Measurements from ENCODE around the gene UBE2O.

UBE2O gene

DNA sequence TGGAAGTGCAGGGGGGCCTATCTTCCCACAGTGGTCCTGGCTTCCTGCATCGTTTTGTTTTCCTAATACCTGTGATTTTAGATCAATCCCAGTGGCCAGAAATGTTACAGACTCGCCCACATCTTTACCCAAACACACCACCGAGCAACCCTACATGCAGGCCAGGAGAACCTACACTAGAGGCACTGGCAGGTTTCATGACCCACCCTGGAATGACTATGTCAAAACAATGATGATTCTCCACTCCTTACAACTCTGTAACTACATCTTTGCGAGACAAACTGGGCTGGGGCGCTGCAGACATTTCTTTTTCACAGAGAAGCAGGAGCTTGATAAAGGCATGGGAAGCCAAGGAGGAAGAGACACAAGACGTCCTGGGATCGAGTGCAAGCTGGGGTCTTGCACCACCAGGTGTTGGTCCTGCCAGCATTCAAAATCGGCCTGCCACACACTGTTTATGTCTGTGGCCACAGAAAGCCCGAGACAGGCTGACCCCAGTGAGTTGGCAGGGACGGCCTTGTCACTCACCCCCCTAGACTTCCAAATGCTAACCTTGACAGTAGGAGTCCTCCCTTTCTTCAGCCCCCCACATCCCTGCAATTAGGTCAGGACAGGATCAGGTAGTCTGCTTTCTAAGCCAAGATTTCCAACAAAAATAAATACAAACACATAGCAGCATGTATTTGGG, 32.5 kb downstream of the UBE2O start:
- Histone ChIP-seq H3K36me3 (ENCODE audit: control insufficient read depth, low read length) (peaks cover 28% of the 10 kb centered on the region), H4K20me1 (ENCODE audit: control insufficient read depth, insufficient read depth, low read depth, low read length) (no peaks in the 10 kb centered on the region), H3K4me2 (ENCODE audit: low read length) (peak overlapping the region; percentile 84), H3K9me2 (replicated peaks; ENCODE audit: control insufficient read depth, low read length) (no peaks in the 10 kb centered on the region), H3K27ac (ENCODE audit: low read depth, low read length) (peak overlapping the region; percentile 79), H3K4me1 (ENCODE audit: control insufficient read depth, low read length) (peaks cover 86% of the 10 kb centered on the region), H3K4me3 (ENCODE audit: low read length) (peak overlapping the region; percentile 69), H3K27me3 (ENCODE audit: control insufficient read depth, low read length) (no peaks in the 10 kb centered on the region), H3F3A (ENCODE audit: control insufficient read depth, insufficient read depth) (peaks cover 12% of the 10 kb centered on the region), H3K79me2 (ENCODE audit: control insufficient read depth, low read length) (peaks cover 90% of the 10 kb centered on the region), H3K9me3 (ENCODE audit: control insufficient read depth, insufficient read depth, low read length) (no peaks in the 10 kb centered on the region)
- TF ChIP-seq, protein P1, sequence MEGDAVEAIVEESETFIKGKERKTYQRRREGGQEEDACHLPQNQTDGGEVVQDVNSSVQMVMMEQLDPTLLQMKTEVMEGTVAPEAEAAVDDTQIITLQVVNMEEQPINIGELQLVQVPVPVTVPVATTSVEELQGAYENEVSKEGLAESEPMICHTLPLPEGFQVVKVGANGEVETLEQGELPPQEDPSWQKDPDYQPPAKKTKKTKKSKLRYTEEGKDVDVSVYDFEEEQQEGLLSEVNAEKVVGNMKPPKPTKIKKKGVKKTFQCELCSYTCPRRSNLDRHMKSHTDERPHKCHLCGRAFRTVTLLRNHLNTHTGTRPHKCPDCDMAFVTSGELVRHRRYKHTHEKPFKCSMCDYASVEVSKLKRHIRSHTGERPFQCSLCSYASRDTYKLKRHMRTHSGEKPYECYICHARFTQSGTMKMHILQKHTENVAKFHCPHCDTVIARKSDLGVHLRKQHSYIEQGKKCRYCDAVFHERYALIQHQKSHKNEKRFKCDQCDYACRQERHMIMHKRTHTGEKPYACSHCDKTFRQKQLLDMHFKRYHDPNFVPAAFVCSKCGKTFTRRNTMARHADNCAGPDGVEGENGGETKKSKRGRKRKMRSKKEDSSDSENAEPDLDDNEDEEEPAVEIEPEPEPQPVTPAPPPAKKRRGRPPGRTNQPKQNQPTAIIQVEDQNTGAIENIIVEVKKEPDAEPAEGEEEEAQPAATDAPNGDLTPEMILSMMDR (IDR thresholded peaks at IDR 0.05; ENCODE audit: low read depth, low read length, poor library complexity, severe bottlenecking) = no peak
- no peak for TF ChIP-seq EZH2phosphoT487 (IDR thresholded peaks at IDR 0.05; ENCODE audit: borderline replicate concordance, low read length)

DNA sequence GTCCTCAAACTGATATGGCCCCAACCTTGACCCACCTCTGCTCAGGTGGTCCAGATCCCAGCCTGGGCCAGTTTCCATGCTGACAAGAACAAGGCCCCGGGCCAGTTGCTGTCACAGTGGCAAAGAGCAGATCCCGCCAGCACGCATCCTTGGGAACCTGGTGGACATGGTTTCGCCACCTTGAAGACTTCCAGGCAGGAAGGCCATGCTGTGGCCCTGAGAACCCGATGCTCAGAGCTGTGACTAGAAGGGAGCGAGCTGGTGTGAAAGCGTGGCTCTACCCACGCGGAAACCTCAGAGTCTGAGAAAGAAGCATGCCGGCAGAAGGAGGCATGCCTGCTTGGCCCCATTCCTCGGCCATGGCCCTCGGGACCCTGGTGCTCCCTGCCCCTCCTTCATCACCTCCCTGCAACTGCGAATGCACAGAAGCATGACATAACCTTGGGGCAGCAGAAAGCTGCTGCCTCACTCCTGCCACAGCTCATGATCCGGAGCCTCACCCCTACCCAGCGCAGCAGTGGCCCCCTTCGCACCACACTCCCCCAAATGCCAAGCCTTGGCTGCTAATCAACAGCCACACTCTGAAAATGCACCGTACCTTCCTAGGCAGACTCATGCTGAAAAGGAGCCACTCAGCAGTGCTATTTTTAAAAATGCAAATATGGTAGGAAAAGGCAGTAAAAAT, 33.2 kb downstream of the UBE2O start:
- H3F3A ChIP-seq (ENCODE audit: control insufficient read depth, insufficient read depth) = peaks cover 12% of the 10 kb centered on the region
- H3K36me3 ChIP-seq (ENCODE audit: control insufficient read depth, low read length) = peaks cover 27% of the 10 kb centered on the region
- peak overlapping the region; percentile 69 for H3K4me3 ChIP-seq (ENCODE audit: low read length)
- H3K4me1 ChIP-seq (ENCODE audit: control insufficient read depth, low read length) = peaks cover 79% of the 10 kb centered on the region
- no peaks in the 10 kb centered on the region for H3K9me2 ChIP-seq (replicated peaks; ENCODE audit: control insufficient read depth, low read length)
- TF ChIP-seq EZH2phosphoT487 (IDR thresholded peaks at IDR 0.05; ENCODE audit: borderline replicate concordance, low read length) = no peak
- TF ChIP-seq, protein P1 (IDR thresholded peaks at IDR 0.05; ENCODE audit: low read depth, low read length, poor library complexity, severe bottlenecking) = no peak
- H3K27ac ChIP-seq (ENCODE audit: low read depth, low read length) = peak overlapping the region; percentile 79
- no peaks in the 10 kb centered on the region for H3K9me3 ChIP-seq (ENCODE audit: control insufficient read depth, insufficient read depth, low read length)
- no peaks in the 10 kb centered on the region for H3K27me3 ChIP-seq (ENCODE audit: control insufficient read depth, low read length)
- peaks cover 90% of the 10 kb centered on the region for H3K79me2 ChIP-seq (ENCODE audit: control insufficient read depth, low read length)
- peak overlapping the region; percentile 84 for H3K4me2 ChIP-seq (ENCODE audit: low read length)
- no peaks in the 10 kb centered on the region for H4K20me1 ChIP-seq (ENCODE audit: control insufficient read depth, insufficient read depth, low read depth, low read length)

DNA sequence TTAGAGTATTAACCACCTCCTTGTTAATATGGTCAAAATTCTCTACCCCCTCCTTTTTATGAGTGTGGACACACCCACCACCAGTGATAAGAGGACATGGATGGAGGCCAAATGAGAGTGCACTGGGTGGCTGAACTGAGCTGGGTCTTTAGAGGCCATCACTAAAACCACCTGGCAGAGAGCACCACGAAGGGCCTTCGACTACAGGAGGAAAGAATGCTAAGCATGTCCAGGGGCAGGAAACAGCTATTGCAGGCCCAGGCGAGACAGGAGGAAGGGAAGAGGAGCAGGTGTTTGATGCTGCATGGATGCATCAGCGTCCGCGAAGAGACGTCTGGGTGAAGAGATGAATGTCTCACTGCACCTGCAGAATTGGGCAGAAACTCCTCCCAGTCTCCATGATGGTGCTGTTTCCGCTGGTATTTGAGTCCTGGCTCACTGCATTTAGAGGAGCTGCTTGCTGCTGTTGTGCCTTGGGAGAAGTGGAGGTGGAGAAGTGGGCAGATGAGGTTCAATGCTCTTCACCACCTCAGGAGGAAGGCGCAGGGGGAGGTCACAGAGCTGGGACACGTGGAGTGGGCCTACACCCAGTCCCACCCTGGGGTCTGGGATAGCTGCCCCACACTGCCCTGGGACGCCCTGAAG, 35.3 kb downstream of the UBE2O start:
- H3F3A ChIP-seq (ENCODE audit: control insufficient read depth, insufficient read depth) = peaks cover 15% of the 10 kb centered on the region
- H3K27ac ChIP-seq (ENCODE audit: low read depth, low read length) = peak overlapping the region; percentile 79
- no peaks in the 10 kb centered on the region for H4K20me1 ChIP-seq (ENCODE audit: control insufficient read depth, insufficient read depth, low read depth, low read length)
- peaks cover 94% of the 10 kb centered on the region for H3K79me2 ChIP-seq (ENCODE audit: control insufficient read depth, low read length)
- H3K4me3 ChIP-seq (ENCODE audit: low read length) = peak overlapping the region; percentile 53
- TF ChIP-seq, protein P1 (IDR thresholded peaks at IDR 0.05; ENCODE audit: low read depth, low read length, poor library complexity, severe bottlenecking) = no peak
- TF ChIP-seq EZH2phosphoT487 (IDR thresholded peaks at IDR 0.05; ENCODE audit: borderline replicate concordance, low read length) = no peak
- peak overlapping the region; percentile 84 for H3K4me2 ChIP-seq (ENCODE audit: low read length)
- no peaks in the 10 kb centered on the region for H3K9me3 ChIP-seq (ENCODE audit: control insufficient read depth, insufficient read depth, low read length)
- H3K36me3 ChIP-seq (ENCODE audit: control insufficient read depth, low read length) = peaks cover 26% of the 10 kb centered on the region
- H3K9me2 ChIP-seq (replicated peaks; ENCODE audit: control insufficient read depth, low read length) = no peaks in the 10 kb centered on the region
- no peaks in the 10 kb centered on the region for H3K27me3 ChIP-seq (ENCODE audit: control insufficient read depth, low read length)
- peaks cover 64% of the 10 kb centered on the region for H3K4me1 ChIP-seq (ENCODE audit: control insufficient read depth, low read length)
